HG02642 (cell line): ENCODE data around the gene TIMM10.

ENCODE experiments used
- ATAC-seq: cut with Tn5 transposase; IDR thresholded peaks from one replicate; pipeline ENCODE4 v1.9.1; 2021; ENCODE audit warnings: mild to moderate bottlenecking; ENCODE audit not compliant: unreplicated experiment, poor library complexity

Gene TIMM10

GRCh38 chr11:57530596-57531507 is at the start of gene TIMM10:
TIMM10 (minus strand) TSS chr11:57530754; CDS start chr11:57530189, 565 bp downstream.
- peak; percentile 99 for ATAC-seq

GRCh38 chr11:57574061-57574460 is 43.5 kb upstream of the TIMM10 start:
- no peak for ATAC-seq

GRCh38 chr11:57571606-57572005 is 41.1 kb upstream of the TIMM10 start:
- no peak for ATAC-seq

GRCh38 chr11:57568330-57568766 is 37.8 kb upstream of the TIMM10 start:
- ATAC-seq, result no peak

- ATAC-seq, result peak; percentile 77
These were observed 37.2 kb upstream of the TIMM10 start, which contains the start of gene UBE2L6 for GRCh38 chr11:57567515-57568329. UBE2L6 (minus strand) TSS chr11:57567672; CDS start chr11:57567611, 61 bp downstream.

- ATAC-seq, result peak; percentile 3
These were observed 36.5 kb upstream of the TIMM10 start for GRCh38 chr11:57566905-57567514.

- peak; percentile 63 for ATAC-seq
These were observed 35.7 kb upstream of the TIMM10 start for GRCh38 chr11:57566005-57566904.

GRCh38 chr11:57562596-57562995 is 32.0 kb upstream of the TIMM10 start:
- no peak for ATAC-seq

GRCh38 chr11:57560146-57560545 is 29.6 kb upstream of the TIMM10 start:
- no peak for ATAC-seq

- ATAC-seq, result no peak
These were observed 25.5 kb upstream of the TIMM10 start for GRCh38 chr11:57556041-57556440.

GRCh38 chr11:57555393-57555792 is 24.8 kb upstream of the TIMM10 start:
- no peak for ATAC-seq

GRCh38 chr11:57552479-57552878 is 21.9 kb upstream of the TIMM10 start:
- ATAC-seq, result no peak

GRCh38 chr11:57551941-57552340 is 21.4 kb upstream of the TIMM10 start:
- ATAC-seq, result no peak

GRCh38 chr11:57549983-57550382 is 19.4 kb upstream of the TIMM10 start:
- no peak for ATAC-seq

GRCh38 chr11:57547854-57548377 is 17.4 kb upstream of the TIMM10 start:
- peak; percentile 83 for ATAC-seq

- ATAC-seq, result peak; percentile 66
These were observed 16.4 kb upstream of the TIMM10 start for GRCh38 chr11:57546869-57547475.

- no peak for ATAC-seq
These were observed 15.9 kb upstream of the TIMM10 start for GRCh38 chr11:57546451-57546850.

- ATAC-seq, result no peak
These were observed 15.3 kb upstream of the TIMM10 start for GRCh38 chr11:57545883-57546282.

GRCh38 chr11:57544566-57544965 is 14.0 kb upstream of the TIMM10 start:
- ATAC-seq, result no peak
